Renal cortical epithelial cell (primary cell): ENCODE results near the gene IL34. TPM values are rescaled to one million over a fixed set of nuclear protein-coding genes. Genes with fewer than 3 reads are reported as not detected.

Source experiments
- DNase-seq: peaks from one replicate; pipeline ENCODE4 v3.0.0-alpha.2; 2011; ENCODE audit warnings: low read depth
- total RNA-seq: library from RNA; depleted of rRNA; stranded (reverse); fragments of >200 nt; gene quantifications from 2 replicates; pipeline ENCODE4 v1.2.3, GENCODE V29; 2014

The IL34 gene
- total RNA-seq, 1 donor from 2014 or later, result 0.60 TPM

GRCh38 chr16:70701036-70701435 is 54.7 kb downstream of the IL34 start:
- no peak for DNase-seq

DNA sequence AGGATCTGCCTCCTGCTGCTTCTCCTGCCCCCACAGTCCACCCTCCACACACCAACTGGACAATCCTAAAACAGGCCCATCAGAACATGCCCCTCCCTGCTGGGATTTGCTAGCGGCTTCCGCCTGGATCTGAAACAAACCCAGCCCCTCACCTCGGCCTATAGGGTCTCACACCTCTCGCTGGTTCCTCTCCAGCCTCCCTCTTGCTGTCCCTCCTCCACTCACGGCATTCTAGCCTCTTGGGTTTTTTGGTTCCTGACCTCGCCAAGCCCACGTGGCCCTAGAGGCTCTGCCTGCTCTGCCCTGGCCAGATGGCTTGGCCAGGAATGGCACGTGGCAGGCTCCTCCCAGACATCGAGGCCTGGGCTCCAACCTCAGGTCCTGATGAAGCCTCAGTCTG is 55.2 kb downstream of the IL34 start:
- no peak for DNase-seq

DNA sequence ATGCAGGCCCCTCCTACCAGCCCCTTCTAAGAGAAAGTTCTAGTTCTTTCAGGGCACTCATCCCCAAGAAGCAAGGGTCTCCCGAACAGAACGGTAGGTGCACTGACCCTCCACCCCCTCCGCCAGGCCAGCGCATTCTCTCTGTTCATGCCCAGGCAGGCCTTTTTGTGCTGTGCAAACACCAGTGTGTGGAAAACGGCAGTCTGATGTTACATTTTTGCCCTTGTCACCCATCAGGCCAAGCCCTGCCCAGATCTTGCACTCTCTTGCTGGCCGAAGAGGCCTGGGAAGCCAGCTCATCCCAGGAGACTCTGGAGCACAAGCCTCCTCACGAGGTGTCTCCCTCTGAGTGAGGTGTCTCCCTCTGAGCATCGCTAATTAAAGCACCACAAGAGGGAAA is 55.6 kb downstream of the IL34 start:
- DNase-seq, result no peak

GRCh38 chr16:70702624-70703023 is 56.3 kb downstream of the IL34 start:
- no peak for DNase-seq

- DNase-seq, result peak; percentile 33
These were observed 56.9 kb downstream of the IL34 start for GRCh38 chr16:70703041-70703834.

DNA sequence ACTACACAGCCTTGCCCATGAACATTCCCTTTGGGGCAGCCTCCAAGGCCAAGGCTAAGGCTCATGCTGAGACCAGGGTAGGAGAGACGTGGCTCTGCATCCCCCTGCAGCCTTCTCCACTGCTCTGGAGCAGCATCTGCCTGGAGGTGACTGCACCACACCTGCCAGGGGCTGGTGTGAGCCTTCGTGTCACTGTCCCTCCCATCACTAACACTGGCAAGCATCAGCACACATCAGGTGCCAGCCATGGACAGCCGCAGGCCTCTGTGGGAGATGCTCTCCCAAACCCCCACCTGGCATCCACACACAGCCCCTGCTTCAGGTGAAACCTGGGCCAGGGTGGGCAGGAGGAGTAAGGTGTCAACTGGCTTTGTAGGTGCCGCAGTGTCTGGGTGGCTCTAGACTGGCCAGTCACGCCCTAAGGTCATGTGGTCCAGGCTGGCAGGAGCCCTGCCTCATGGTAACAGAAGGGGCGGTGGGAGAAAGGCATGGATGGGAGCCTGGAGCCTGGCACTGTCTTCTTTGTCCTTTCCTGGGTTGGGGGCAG is 57.5 kb downstream of the IL34 start:
- DNase-seq, result no peak

DNA sequence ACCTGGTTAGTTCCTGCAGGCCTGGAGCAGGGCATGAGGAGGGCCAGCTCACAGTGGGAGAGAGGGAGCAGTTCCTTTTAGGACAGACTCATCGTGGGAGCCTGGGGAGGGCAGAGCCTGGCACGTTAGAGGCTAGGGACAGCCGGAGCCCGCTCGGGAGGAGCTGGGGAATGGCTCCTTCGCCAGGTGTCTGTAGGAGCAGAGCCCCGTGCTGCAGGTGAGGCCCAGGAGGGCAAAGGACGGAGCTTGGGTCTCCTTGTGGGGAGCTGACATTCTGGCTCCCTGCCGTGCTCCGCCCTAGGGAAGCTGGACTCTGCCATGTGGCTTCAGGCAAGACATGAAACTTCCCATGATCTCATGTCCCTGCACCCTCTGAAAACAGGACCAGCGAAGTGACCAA is 58.2 kb downstream of the IL34 start:
- DNase-seq, result no peak

DNA sequence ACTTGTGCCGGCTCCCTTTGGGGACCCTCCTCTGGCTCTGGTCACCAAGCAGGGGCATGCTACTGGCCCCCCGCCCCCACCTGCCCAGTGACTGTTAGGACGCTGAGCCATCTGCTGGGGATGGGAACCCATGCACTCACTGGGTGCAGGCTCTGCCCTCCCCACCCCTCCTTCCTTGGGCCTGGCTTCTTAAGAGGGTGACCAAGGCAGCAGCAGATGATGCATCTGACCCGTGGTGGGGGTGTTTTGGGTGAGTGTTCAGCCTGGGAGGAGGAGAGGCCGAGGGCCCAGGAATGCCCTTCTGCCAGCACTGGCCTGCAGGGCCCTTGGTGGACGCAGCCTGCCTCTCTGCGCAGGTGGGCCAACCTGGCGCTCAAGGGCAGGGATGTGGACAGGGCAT is 58.7 kb downstream of the IL34 start:
- DNase-seq, result no peak

GRCh38 chr16:70706948-70707465 is 60.6 kb downstream of the IL34 start:
- DNase-seq, result peak; percentile 88

- no peak for DNase-seq
These were observed 62.2 kb downstream of the IL34 start for GRCh38 chr16:70708366-70709246.

DNA sequence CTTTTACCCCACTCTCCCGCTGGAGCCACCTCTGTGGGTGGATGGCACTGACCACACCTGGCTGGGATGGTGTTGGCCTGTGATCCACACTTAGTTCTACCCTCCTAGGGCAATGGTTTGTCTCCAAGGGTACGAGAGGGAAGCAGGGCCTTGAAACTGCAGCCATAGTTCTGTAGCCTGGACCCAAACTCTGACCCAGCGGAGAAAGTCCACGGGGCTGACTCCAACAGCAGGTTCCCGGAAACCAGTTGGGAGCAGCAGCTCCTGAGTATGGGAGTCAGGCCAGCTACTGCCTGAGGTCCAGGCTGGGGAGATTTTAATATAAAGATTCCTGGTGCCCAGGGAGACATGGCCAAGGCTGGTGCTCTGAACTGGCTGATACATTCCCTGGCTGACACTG is 63.1 kb downstream of the IL34 start:
- no peak for DNase-seq

DNA sequence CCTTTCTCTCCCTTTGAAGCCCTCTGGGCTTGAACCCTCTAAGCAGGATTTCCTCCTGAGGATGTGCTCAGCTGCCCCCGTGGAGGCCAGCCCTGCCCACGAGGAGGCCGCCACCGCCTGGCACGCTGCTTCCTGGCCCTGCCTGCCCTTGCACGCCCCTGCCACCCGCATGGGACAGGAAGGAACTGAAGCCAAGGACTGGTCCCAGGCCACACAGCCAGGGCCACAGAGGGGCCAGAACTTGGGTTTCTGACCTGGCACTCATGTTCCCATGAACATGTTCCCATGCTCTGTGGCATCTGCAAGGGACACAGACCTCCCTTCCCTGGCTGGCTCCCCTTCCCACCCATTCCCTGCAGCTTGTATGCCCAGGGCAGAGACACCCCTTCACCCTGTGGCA is 63.6 kb downstream of the IL34 start:
- no peak for DNase-seq

Other genes with a start within 250 kb of the IL34 start
- gene ST3GAL2, start 207.5 kb upstream of the IL34 start, total RNA-seq, result 31.6 and 46.7 TPM in 2 replicates
- gene FCSK, start 192.0 kb upstream of the IL34 start, total RNA-seq, result 20.1 and 26.0 TPM in 2 replicates
- gene COG4, start 123.0 kb upstream of the IL34 start, total RNA-seq, result 71.1 and 82.1 TPM in 2 replicates
- 79.2 and 136 TPM in 2 replicates for gene SF3B3, start 122.7 kb upstream of the IL34 start, total RNA-seq
- gene MTSS2, start 39.5 kb downstream of the IL34 start, total RNA-seq, result 9.7 and 33.2 TPM in 2 replicates
- 11.1 and 30.3 TPM in 2 replicates for gene VAC14, start 154.6 kb downstream of the IL34 start, total RNA-seq